Kidney (tissue), 14 donors: ENCODE measurements around the gene IMPG2. TPM values are rescaled to one million over a fixed set of nuclear protein-coding genes. Genes with fewer than 3 reads are reported as not detected.
A peak's percentile ranks its signal among the peaks of the same experiment; 100 is the strongest.

ENCODE experiments used
- DNase-seq, 5 donors: peaks; one replicate each; pipeline ENCODE4 v3.0.0-alpha.2; 2013 to 2020
- FAIRE-seq: peaks from 2 replicates; lab custom pipeline; 2012; peaks lifted over from hg19 to GRCh38; lab: Jason Lieb, UNC
- H3K27ac ChIP-seq, 2 donors: one replicate each; pipeline ENCODE4 v1.7.0; 2013; ENCODE audit warnings: low read depth in 2 of 2, low read length in 2 of 2, inconsistent platforms in 1 of 2
- H3K27me3 ChIP-seq: one replicate; pipeline ENCODE4 v1.7.1; 2013; ENCODE audit warnings: low read length, inconsistent platforms; ENCODE audit not compliant: control insufficient read depth, insufficient read depth
- H3K36me3 ChIP-seq, 3 donors: one replicate each; pipeline versions ENCODE4 v1.7.0 to v1.7.1; 2013; ENCODE audit warnings: low read length in 3 of 3, control low read depth in 1 of 3, inconsistent platforms in 1 of 3; ENCODE audit not compliant: insufficient read depth in 3 of 3, control insufficient read depth in 2 of 3
- H3K4me1 ChIP-seq, 3 donors: one replicate each; pipeline versions ENCODE4 v1.7.0 to v1.7.1; 2013; ENCODE audit warnings: low read length in 3 of 3, inconsistent platforms in 1 of 3, low read depth in 1 of 3; ENCODE audit not compliant: control insufficient read depth in 2 of 3, insufficient read depth in 2 of 3
- H3K4me3 ChIP-seq, 3 donors: one replicate each; pipeline versions ENCODE4 v1.7.0 to v1.8.1; 2013; ENCODE audit warnings: low read length in 3 of 3, control low read depth in 1 of 3, inconsistent platforms in 1 of 3
- H3K9ac ChIP-seq, 3 donors: one replicate each; pipeline versions ENCODE4 v1.7.0 to v1.7.1; 2013; ENCODE audit warnings: low read length in 3 of 3, control low read depth in 1 of 3, inconsistent platforms in 1 of 3
- H3K9me3 ChIP-seq, 3 donors: one replicate each; pipeline versions ENCODE4 v1.7.0 to v1.7.1; 2013; ENCODE audit warnings: low read length in 3 of 3, control low read depth in 1 of 3, inconsistent platforms in 1 of 3; ENCODE audit not compliant: control insufficient read depth in 2 of 3, insufficient read depth in 1 of 3
- intact Hi-C: fragments of 100-400 bp; cut with DNase I; formaldehyde crosslinking; loops from one replicate; pipeline ENCODE4 v1.11.1; 2022
- polyA plus RNA-seq: library from polyadenylated mRNA; stranded (reverse); fragments of 350-450 nt; fragmentation: Illumina TruSeq; extraction: RNeasy Lipid Tissue Mini Kit (QIAGEN cat#74804); gene quantifications from one replicate; pipeline ENCODE4 v1.2.3, GENCODE V29; 2014; ENCODE audit warnings: low read depth, low replicate concordance; ENCODE audit not compliant: insufficient read depth
- total RNA-seq: library from RNA; stranded (reverse); fragmentation: NEBNext Ultra II Directional; extraction: Animal tissue kit (Norgen Biotek cat#: 25700); gene quantifications from one replicate; pipeline ENCODE4 v1.2.1, GENCODE V29; 2021
- TF ChIP-seq, protein P1 (sequence below): IDR thresholded peaks from 3 replicates; pipeline ENCODE4 v1.5.1; 2012; ENCODE audit warnings: mild to moderate bottlenecking, moderate library complexity, borderline replicate concordance; ENCODE audit not compliant: insufficient read depth; ENCODE audit errors: extremely low read depth
- donor health status: control.
- donor health status: control.
- donor health status: control.
- donor health status: control.
- donor health status: control.
- donor health status: DM: yes; HTN: yes; CAD: no.
- donor health status: Normal renal cell carcinoma (clear cell type).

Gene IMPG2
- total and polyA plus RNA-seq, 2 donors from 2014 or later: 0.15 to 0.85 TPM

DNA sequence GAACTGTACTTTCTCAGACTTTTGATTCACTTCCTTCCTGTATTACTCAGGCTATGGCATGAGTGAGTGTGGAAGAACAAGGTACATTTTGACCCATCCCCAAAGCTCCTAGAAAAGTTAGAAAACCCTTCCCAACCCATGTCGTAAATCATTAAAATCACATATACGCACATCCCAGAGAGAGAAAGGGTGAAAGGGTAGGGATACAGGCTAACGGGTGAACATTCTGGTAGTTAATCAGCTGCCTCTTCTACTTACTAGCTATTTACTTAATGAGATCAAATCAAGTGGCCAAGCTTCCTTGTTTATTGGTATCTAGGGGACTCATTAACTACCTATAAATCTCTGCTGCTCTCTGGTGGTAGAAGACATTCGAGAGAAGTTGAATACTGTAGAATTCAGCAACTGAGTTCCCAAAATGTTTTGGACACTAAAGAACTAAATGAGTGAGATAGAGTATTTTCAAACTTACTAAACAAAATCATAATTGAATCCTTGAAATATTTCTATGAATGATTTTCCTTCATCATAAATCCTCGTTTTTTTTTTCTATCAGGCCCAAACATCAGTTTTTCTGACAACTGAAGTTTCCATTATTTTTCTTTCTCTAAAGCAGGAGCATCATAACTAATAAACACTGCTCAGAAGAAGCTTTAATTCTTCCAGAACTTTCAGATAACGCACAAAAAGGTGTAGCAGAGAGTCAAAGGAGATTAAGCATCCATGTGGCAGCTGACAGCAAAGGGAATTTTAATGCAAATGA lies 124.2 kb downstream of the IMPG2 start:
- Histone ChIP-seq H3K27me3 (no peaks in the 10 kb centered on the region), H3K4me3 (no peak overlapping the region), H3K9me3 (no peaks in the 10 kb centered on the region), H3K27ac (no peak overlapping the region), H3K9ac (no peak overlapping the region), H3K4me1 (no peaks in the 10 kb centered on the region), H3K36me3 (no peaks in the 10 kb centered on the region)
- TF ChIP-seq, protein P1, sequence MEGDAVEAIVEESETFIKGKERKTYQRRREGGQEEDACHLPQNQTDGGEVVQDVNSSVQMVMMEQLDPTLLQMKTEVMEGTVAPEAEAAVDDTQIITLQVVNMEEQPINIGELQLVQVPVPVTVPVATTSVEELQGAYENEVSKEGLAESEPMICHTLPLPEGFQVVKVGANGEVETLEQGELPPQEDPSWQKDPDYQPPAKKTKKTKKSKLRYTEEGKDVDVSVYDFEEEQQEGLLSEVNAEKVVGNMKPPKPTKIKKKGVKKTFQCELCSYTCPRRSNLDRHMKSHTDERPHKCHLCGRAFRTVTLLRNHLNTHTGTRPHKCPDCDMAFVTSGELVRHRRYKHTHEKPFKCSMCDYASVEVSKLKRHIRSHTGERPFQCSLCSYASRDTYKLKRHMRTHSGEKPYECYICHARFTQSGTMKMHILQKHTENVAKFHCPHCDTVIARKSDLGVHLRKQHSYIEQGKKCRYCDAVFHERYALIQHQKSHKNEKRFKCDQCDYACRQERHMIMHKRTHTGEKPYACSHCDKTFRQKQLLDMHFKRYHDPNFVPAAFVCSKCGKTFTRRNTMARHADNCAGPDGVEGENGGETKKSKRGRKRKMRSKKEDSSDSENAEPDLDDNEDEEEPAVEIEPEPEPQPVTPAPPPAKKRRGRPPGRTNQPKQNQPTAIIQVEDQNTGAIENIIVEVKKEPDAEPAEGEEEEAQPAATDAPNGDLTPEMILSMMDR: peak; percentile 65
- DNase-seq: peak in 2 of 5 donors; percentile 72 to 85
- intact Hi-C loops: no loop called here
- FAIRE-seq: peak; percentile 79

DNA sequence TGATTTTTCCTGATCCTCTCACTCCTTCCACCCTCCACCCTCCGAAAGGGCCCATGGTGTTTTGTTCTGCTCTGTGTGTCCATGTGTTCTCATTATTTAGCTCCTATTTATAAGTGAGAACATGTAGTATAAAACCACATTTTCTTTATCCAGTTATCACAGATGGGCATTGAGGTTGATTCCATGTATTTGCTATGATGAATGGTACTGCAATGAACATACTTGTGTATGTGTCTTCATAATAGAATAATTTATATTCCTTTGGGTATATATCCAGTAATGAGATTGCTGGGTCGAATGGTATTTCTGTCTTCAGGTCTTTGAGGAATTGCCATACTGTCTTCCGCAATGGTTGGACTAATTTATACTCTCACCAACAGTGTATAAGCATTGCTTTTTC lies 126.0 kb downstream of the IMPG2 start:
- no peak overlapping the region for H3K9ac ChIP-seq
- TF ChIP-seq, protein P1: no peak
- no peaks in the 10 kb centered on the region for H3K9me3 ChIP-seq
- H3K4me3 ChIP-seq: no peak overlapping the region
- H3K27me3 ChIP-seq: no peaks in the 10 kb centered on the region
- no peak for FAIRE-seq
- H3K4me1 ChIP-seq: no peaks in the 10 kb centered on the region
- intact Hi-C loops: no loop called here
- H3K36me3 ChIP-seq: no peaks in the 10 kb centered on the region
- H3K27ac ChIP-seq: no peak overlapping the region
- no peak for DNase-seq

DNA sequence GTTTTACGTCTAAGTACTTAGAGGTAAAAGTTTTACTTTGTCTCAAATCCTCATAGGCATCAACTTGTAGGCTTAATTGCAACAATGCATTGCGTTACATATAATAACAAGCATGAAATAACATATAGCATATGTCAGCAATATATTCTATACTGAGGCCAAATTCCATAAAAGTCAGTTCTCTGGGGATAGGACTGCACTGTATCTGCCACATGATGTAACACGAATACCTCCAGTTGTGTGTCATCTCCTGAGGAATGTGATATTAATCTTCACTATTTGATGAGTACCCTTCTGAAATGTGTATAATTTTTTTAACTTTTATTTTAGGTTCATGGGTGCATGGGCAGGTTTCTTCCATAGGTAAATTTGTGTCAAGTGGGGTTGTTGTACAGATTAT lies 126.4 kb downstream of the IMPG2 start:
- H3K27ac ChIP-seq: no peak overlapping the region
- intact Hi-C loops: no loop called here
- no peaks in the 10 kb centered on the region for H3K9me3 ChIP-seq
- H3K4me1 ChIP-seq: no peaks in the 10 kb centered on the region
- TF ChIP-seq, protein P1: no peak
- no peak overlapping the region for H3K4me3 ChIP-seq
- no peaks in the 10 kb centered on the region for H3K36me3 ChIP-seq
- no peak overlapping the region for H3K9ac ChIP-seq
- FAIRE-seq (no peak), DNase-seq (no peak)
- H3K27me3 ChIP-seq: no peaks in the 10 kb centered on the region
